WTC11 (cell line): ENCODE measurements around the gene RNF40. TPM values are rescaled to one million over a fixed set of nuclear protein-coding genes. Genes with fewer than 3 reads are reported as not detected.
A peak's percentile ranks its signal among the peaks of the same experiment; 100 is the strongest.

Source experiments
- AFF4 ChIP-seq: sonication (generic); formaldehyde crosslinking; IDR thresholded peaks from 2 replicates; pipeline ENCODE4 v1.8.1; 2023; ENCODE audit warnings: mild to moderate bottlenecking, missing genetic modification reagents, borderline replicate concordance
- ATF1 ChIP-seq: sonication (generic); formaldehyde crosslinking; IDR thresholded peaks from 2 replicates; pipeline ENCODE4 v1.8.1; 2023; ENCODE audit warnings: mild to moderate bottlenecking, moderate library complexity, missing genetic modification reagents
- ATF6 ChIP-seq: sonication (generic); formaldehyde crosslinking; IDR thresholded peaks from 2 replicates; pipeline ENCODE4 v1.8.1; 2023; ENCODE audit warnings: mild to moderate bottlenecking, missing genetic modification reagents
- CREM ChIP-seq: sonication (generic); formaldehyde crosslinking; IDR thresholded peaks from 2 replicates; pipeline ENCODE4 v1.8.1; 2022; ENCODE audit warnings: mild to moderate bottlenecking, missing genetic modification reagents, moderate library complexity
- EMX1 ChIP-seq: fragments of 250-450 bp; sonication (Bioruptor Pico); IDR thresholded peaks from 2 replicates; pipeline ENCODE4 v1.8.0; 2021; ENCODE audit warnings: mild to moderate bottlenecking
- ERG ChIP-seq: fragments of 250-450 bp; sonication (Bioruptor Pico); IDR thresholded peaks from 2 replicates; pipeline ENCODE4 v1.8.0; 2021; ENCODE audit warnings: mild to moderate bottlenecking
- FOXP4 ChIP-seq: sonication (generic); formaldehyde crosslinking; IDR thresholded peaks from 2 replicates; pipeline ENCODE4 v1.8.0; 2022; ENCODE audit warnings: mild to moderate bottlenecking, missing genetic modification reagents
- JAZF1 ChIP-seq: fragments of 250-450 bp; sonication (Bioruptor Pico); IDR thresholded peaks from 2 replicates; pipeline ENCODE4 v1.9.0; 2021; ENCODE audit warnings: moderate library complexity, mild to moderate bottlenecking, inconsistent platforms
- MXD4 ChIP-seq: fragments of 250-450 bp; sonication (Bioruptor Pico); IDR thresholded peaks from 2 replicates; pipeline ENCODE4 v1.8.0; 2021; ENCODE audit warnings: mild to moderate bottlenecking, moderate library complexity, borderline replicate concordance
- NFE2L1 ChIP-seq: sonication (generic); formaldehyde crosslinking; IDR thresholded peaks from 2 replicates; pipeline ENCODE4 v1.8.1; 2023; ENCODE audit warnings: missing genetic modification reagents
- NR3C1 ChIP-seq: sonication (generic); formaldehyde crosslinking; conservative IDR thresholded peaks from 2 replicates; pipeline ENCODE4 v1.8.1; 2023; ENCODE audit warnings: low read depth, mild to moderate bottlenecking, missing genetic modification reagents
- RELA ChIP-seq: sonication (generic); formaldehyde crosslinking; IDR thresholded peaks from 2 replicates; pipeline ENCODE4 v1.8.1; 2022; ENCODE audit warnings: missing genetic modification reagents, mild to moderate bottlenecking, borderline replicate concordance
- SOX15 ChIP-seq: fragments of 250-450 bp; sonication (Bioruptor Pico); IDR thresholded peaks from 2 replicates; pipeline ENCODE4 v1.9.0; 2021; ENCODE audit warnings: mild to moderate bottlenecking
- TP53 ChIP-seq: sonication (generic); formaldehyde crosslinking; IDR thresholded peaks from 2 replicates; pipeline ENCODE4 v1.8.1; 2023; ENCODE audit warnings: mild to moderate bottlenecking, missing genetic modification reagents
- ZNF396 ChIP-seq: fragments of 250-450 bp; sonication (Bioruptor Pico); IDR thresholded peaks from 2 replicates; pipeline ENCODE4 v1.8.0; 2021; ENCODE audit warnings: mild to moderate bottlenecking, moderate library complexity, borderline replicate concordance
- ZNF512 ChIP-seq: sonication (generic); formaldehyde crosslinking; IDR thresholded peaks from 2 replicates; pipeline ENCODE4 v1.8.1; 2022; ENCODE audit warnings: missing genetic modification reagents, borderline replicate concordance
- total RNA-seq: library from RNA; stranded (reverse); gene quantifications from 3 replicates; pipeline ENCODE4 v1.2.3, GENCODE V29; 2021

Gene RNF40
- total RNA-seq, 1 experiment from 2014 or later, result 77.1 TPM

DNA sequence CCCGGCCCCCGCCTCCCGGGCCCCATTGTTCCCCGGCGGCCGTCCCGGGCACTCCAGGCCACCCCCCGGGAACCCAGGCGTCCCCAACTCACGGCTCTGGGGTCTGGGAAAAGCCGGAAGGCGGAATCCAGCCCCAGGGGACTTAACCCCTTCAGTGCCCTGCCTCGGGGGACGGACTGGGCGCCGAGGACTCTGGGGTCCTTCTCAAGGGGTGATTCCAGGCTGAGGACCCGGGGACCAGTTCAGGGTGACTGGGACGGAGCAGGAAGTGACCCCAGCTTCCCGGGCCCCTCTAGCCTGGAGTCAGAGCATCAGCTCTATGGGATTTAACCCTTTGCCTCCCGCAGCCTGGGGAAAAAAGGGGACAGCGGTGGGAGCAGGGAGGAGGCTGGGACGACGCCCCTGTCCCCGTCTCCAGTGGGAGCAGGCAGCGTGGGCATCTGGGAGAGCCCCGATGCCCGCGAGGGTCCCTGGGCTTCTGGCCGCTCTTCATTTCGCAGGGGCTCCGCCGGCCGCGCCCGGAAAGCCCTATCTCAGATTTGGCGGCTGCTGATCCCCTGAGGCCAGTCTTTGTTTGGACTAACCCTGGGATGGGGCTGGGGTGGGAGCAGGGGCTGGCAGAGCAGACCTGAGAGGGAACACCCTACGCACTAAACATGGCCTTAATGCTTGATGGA, 25.0 kb downstream of the RNF40 start, which contains the start of gene ZNF629 (continued):
- TF ChIP-seq ERG (no peak), TP53 (no peak), NFE2L1 (CRISPR knock-in tag) (0 out of 2 replicates have a peak, but pooled peaks have one; percentile 16), SOX15 (CRISPR knock-in tag) (no peak), ATF1 (CRISPR knock-in tag) (no peak), FOXP4 (CRISPR knock-in tag) (no peak; the same call in 1 of the 2 replicates), NR3C1 (CRISPR knock-in tag) (no peak), ZNF512 (CRISPR knock-in tag) (no peak), JAZF1 (no peak), CREM (CRISPR knock-in tag) (0 out of 2 replicates have a peak, but pooled peaks have one; percentile 30), EMX1 (CRISPR knock-in tag) (no peak), ATF6 (no peak), MXD4 (no peak), ZNF396 (CRISPR knock-in tag) (no peak), RELA (CRISPR knock-in tag) (no peak), AFF4 (CRISPR knock-in tag) (no peak)
